NCI-H2171 (cell line): ENCODE results near the gene SHB.
"Not testable (repeated sequence)": the region's sequence is repeated elsewhere in the genome, so short reads cannot be mapped to it uniquely, and the experiment has no call there.

Source experiments
- DNase-seq: peaks from one replicate; lab custom pipeline; 2025; lab: John Stamatoyannopoulos, UW

SHB gene

GRCh38 chr9:37902796-37903646, 166.0 kb downstream of the SHB start:
- no peak for DNase-seq

GRCh38 chr9:37902131-37902530, 166.9 kb downstream of the SHB start:
- no peak for DNase-seq

- DNase-seq: no peak
Observed at GRCh38 chr9:37899041-37899440, 170.0 kb downstream of the SHB start.

GRCh38 chr9:37897665-37898064, 171.4 kb downstream of the SHB start:
- no peak for DNase-seq

GRCh38 chr9:37892063-37892462, 177.0 kb downstream of the SHB start:
- DNase-seq: no peak

- DNase-seq: not testable (repeated sequence)
Observed at GRCh38 chr9:37891042-37891441, 178.0 kb downstream of the SHB start.

GRCh38 chr9:37889536-37889935, 179.5 kb downstream of the SHB start:
- DNase-seq: no peak

GRCh38 chr9:37887977-37888583, 180.9 kb downstream of the SHB start:
- DNase-seq: not testable (repeated sequence)

- no peak for DNase-seq
Observed at GRCh38 chr9:37880916-37881479, 188.0 kb downstream of the SHB start.

- DNase-seq: no peak
Observed at GRCh38 chr9:37876376-37876775, 192.7 kb downstream of the SHB start.

- DNase-seq: no peak
Observed at GRCh38 chr9:37873955-37874354, 195.1 kb downstream of the SHB start.

GRCh38 chr9:37870799-37871176, 198.2 kb downstream of the SHB start:
- no peak for DNase-seq

GRCh38 chr9:37870081-37870798, 198.8 kb downstream of the SHB start:
- DNase-seq: no peak
